HCT116 (cell line): Measurements from ENCODE around the gene E2F1.

Source experiments
- CEBPB ChIP-seq: IDR thresholded peaks from 2 replicates; pipeline ENCODE4 v1.6.1; 2012; ENCODE audit warnings: low read depth
- EGR1 ChIP-seq: IDR thresholded peaks from 2 replicates; pipeline ENCODE4 v1.6.1; 2012; ENCODE audit warnings: low read depth
- FOSL1 ChIP-seq: IDR thresholded peaks from 2 replicates; pipeline ENCODE4 v1.6.1; 2012; ENCODE audit warnings: low read depth
- POLR2A ChIP-seq: IDR thresholded peaks from 2 replicates; pipeline ENCODE4 v1.7.0; 2011; ENCODE audit warnings: borderline replicate concordance; ENCODE audit not compliant: insufficient read depth, insufficient read length; ENCODE audit errors: extremely low read depth
- POLR2AphosphoS5 ChIP-seq: IDR thresholded peaks from 2 replicates; pipeline ENCODE4 v1.6.1; 2011; ENCODE audit warnings: mild to moderate bottlenecking, low read depth, low read length, moderate library complexity
- RAD21 ChIP-seq: IDR thresholded peaks from 2 replicates; pipeline ENCODE4 v1.6.1; 2012; ENCODE audit warnings: low read depth, mild to moderate bottlenecking
- SIN3A ChIP-seq: IDR thresholded peaks from 2 replicates; pipeline ENCODE4 v1.6.1; 2012; ENCODE audit warnings: low read depth
- ZBTB33 ChIP-seq: IDR thresholded peaks from 2 replicates; pipeline ENCODE4 v1.6.1; 2011; ENCODE audit warnings: mild to moderate bottlenecking, low read length, moderate library complexity; ENCODE audit not compliant: insufficient replicate concordance; ENCODE audit errors: extremely low read depth
- TF ChIP-seq, protein P1 (sequence below): IDR thresholded peaks from 2 replicates; pipeline ENCODE4 v1.6.1; 2012
- TF ChIP-seq, protein P2 (sequence below), 3 experiments: fragments of 200-600 bp in 1 of 3; sonication (generic) in 1 of 3; IDR thresholded peaks in 2 of 3; conservative IDR thresholded peaks in 1 of 3; 2 replicates each; pipeline ENCODE4 v1.5.1; 2012 to 2017; ENCODE audit warnings: low read depth in 2 of 3, low read length in 2 of 3, antibody characterized with exemption in 1 of 3, borderline replicate concordance in 1 of 3, control low read depth in 1 of 3, mild to moderate bottlenecking in 1 of 3, mixed read lengths in 1 of 3, mixed run types in 1 of 3, moderate library complexity in 1 of 3; ENCODE audit not compliant: insufficient read depth in 1 of 3

GRCh38 chr20:33667676-33668465, 18.3 kb downstream of the E2F1 start:
- TF ChIP-seq EGR1 (no peak), FOSL1 (no peak), POLR2A (no peak), SIN3A (no peak), RAD21 (peak; percentile 55), ZBTB33 (no peak), CEBPB (no peak), POLR2AphosphoS5 (no peak)
- TF ChIP-seq, protein P1, sequence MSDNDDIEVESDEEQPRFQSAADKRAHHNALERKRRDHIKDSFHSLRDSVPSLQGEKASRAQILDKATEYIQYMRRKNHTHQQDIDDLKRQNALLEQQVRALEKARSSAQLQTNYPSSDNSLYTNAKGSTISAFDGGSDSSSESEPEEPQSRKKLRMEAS: no peak
- TF ChIP-seq, protein P2, sequence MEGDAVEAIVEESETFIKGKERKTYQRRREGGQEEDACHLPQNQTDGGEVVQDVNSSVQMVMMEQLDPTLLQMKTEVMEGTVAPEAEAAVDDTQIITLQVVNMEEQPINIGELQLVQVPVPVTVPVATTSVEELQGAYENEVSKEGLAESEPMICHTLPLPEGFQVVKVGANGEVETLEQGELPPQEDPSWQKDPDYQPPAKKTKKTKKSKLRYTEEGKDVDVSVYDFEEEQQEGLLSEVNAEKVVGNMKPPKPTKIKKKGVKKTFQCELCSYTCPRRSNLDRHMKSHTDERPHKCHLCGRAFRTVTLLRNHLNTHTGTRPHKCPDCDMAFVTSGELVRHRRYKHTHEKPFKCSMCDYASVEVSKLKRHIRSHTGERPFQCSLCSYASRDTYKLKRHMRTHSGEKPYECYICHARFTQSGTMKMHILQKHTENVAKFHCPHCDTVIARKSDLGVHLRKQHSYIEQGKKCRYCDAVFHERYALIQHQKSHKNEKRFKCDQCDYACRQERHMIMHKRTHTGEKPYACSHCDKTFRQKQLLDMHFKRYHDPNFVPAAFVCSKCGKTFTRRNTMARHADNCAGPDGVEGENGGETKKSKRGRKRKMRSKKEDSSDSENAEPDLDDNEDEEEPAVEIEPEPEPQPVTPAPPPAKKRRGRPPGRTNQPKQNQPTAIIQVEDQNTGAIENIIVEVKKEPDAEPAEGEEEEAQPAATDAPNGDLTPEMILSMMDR (IDR thresholded peaks at IDR 0.05 in 2 of 3, conservative IDR thresholded peaks at IDR 0.05 in 1 of 3; ENCODE audit: borderline replicate concordance in 1 of 3, insufficient read depth in 1 of 3, low read depth in 2 of 3, low read length in 2 of 3): peak in 2 of 3 experiments; percentile 74 to 76; a peak in 4 of 6 replicates
